Bronchial epithelial cell (primary cell): ENCODE measurements around the gene CASQ1. TPM values are rescaled to one million over a fixed set of nuclear protein-coding genes. Genes with fewer than 3 reads are reported as not detected.

Experiments used
- DNase-seq: peaks from one replicate; pipeline ENCODE4 v3.0.0-alpha.2; 2010; ENCODE audit warnings: low read depth
- FAIRE-seq: peaks from 2 replicates; lab custom pipeline; 2011; peaks lifted over from hg19 to GRCh38; lab: Jason Lieb, UNC
- H3K27me3 ChIP-seq: 2 replicates; pipeline ENCODE4 v1.5.1; 2011; ENCODE audit warnings: low read length; ENCODE audit not compliant: control insufficient read depth, insufficient read depth
- H3K36me3 ChIP-seq: 2 replicates; pipeline ENCODE4 v1.5.1; 2011; ENCODE audit warnings: low read length; ENCODE audit not compliant: control insufficient read depth, insufficient read depth
- H3K4me3 ChIP-seq: 2 replicates; pipeline ENCODE4 v1.5.1; 2011; ENCODE audit warnings: mild to moderate bottlenecking, low read depth, low read length, control low read depth
- CTCF ChIP-seq: IDR thresholded peaks from 2 replicates; pipeline ENCODE4 v1.5.1; 2011; ENCODE audit warnings: mild to moderate bottlenecking, moderate library complexity, low read length, control low read depth, inconsistent platforms; ENCODE audit not compliant: insufficient read depth, severe bottlenecking
- total RNA-seq: library from RNA; depleted of rRNA; stranded (reverse); fragments of >200 nt; gene quantifications from 2 replicates; pipeline ENCODE4 v1.2.1, GENCODE V29; 2014

The CASQ1 gene
- total RNA-seq, 1 donor from 2014 or later: not detected

DNA sequence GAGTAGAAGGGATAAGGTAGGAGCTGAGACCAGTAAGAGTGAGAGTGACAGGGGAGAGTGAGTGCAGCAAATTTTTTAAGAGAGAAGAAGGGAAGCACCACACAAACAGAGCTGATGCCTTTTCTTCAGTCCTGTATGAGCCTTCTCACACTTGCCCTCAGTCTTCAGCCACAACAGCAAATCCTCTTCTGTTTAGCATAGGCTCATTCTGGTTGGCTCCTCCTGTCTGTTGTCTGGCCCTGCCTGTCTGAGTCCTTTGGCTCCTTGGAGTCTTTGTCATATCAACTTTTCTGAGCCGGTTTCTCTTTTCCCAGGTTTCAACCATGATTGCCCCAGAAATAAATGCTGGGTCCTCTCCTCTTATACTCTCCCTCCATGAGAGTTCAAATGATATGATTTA lies 12.7 kb upstream of the CASQ1 start:
- H3K27me3 ChIP-seq: no peaks in the 10 kb centered on the region
- no peak for TF ChIP-seq CTCF
- H3K4me3 ChIP-seq: no peak overlapping the region
- DNase-seq (no peak), FAIRE-seq (no peak)
- H3K36me3 ChIP-seq: no peaks in the 10 kb centered on the region

DNA sequence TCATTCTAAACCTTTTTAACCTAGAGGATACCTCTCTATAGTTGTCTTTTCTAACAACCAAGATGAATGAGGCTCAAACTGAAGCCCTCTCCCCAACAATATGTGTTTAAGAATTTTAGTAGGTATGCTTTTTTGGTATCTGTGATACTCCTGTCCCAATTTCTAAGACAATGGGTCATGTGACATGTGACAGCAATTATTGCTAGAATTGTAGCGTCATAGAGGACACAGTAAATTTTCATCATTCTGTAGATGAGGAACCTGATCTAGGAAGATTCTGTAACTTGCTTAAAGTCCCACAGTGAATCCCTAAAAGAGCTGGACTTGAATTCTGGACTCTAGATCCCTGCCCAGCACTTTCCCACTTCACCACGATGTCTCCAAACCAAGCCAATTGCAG lies 11.6 kb upstream of the CASQ1 start:
- H3K27me3 ChIP-seq: no peaks in the 10 kb centered on the region
- no peak for DNase-seq
- no peak overlapping the region for H3K4me3 ChIP-seq
- no peak for TF ChIP-seq CTCF
- no peak for FAIRE-seq
- H3K36me3 ChIP-seq: no peaks in the 10 kb centered on the region

- Histone ChIP-seq H3K36me3 (no peaks in the 10 kb centered on the region), H3K27me3 (no peaks in the 10 kb centered on the region), H3K4me3 (no peak overlapping the region)
- DNase-seq (no peak), FAIRE-seq (no peak)
- no peak for TF ChIP-seq CTCF
These were observed 11.0 kb upstream of the CASQ1 start for GRCh38 chr1:160179336-160179735.

DNA sequence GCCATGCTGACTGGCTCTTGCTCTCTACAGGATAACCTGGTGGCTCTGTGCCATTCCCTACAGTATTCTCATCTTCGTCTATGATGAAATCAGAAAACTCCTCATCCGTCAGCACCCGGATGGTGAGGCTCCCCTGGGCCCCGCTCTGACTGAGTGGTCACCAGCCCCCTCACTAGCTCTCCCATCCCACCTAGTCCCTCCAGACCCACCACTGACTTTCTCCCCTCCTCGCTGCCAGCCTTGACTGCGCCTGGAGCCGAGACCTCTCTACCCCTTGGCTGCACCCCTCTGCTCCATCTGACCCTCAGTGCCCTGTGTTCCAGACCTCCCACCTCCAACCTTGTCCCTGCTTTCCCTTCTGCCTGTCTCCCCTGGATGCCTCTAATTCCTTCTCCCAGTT lies 4.1 kb upstream of the CASQ1 start:
- H3K27me3 ChIP-seq: no peaks in the 10 kb centered on the region
- no peaks in the 10 kb centered on the region for H3K36me3 ChIP-seq
- DNase-seq: no peak
- TF ChIP-seq CTCF: no peak
- no peak for FAIRE-seq
- no peak overlapping the region for H3K4me3 ChIP-seq

GRCh38 chr1:160186729-160187128 lies 3.6 kb upstream of the CASQ1 start:
- DNase-seq (no peak), FAIRE-seq (no peak)
- no peak for TF ChIP-seq CTCF

DNA sequence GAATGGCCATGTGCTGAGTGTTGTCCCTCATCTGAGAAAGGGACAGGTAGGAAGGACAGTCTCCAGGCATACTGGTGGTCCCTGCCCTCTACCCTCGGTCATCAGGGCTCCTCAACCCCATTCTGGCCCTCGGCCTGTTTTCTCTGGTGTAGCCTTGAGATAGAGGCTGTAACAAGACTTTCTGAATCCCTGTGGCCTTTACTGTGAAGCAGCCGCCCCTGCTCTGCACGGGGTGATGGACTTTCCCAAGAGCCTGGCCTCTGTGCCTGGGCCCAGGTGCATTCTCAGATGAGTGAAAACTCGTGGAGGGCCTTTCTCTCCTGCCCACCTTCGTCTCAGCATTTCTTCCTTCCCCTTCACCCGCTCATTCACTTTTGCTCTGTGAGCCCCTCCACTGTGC lies 3.0 kb upstream of the CASQ1 start:
- H3K36me3 ChIP-seq: no peaks in the 10 kb centered on the region
- no peak overlapping the region for H3K4me3 ChIP-seq
- TF ChIP-seq CTCF: no peak
- H3K27me3 ChIP-seq: no peaks in the 10 kb centered on the region
- DNase-seq: no peak
- no peak for FAIRE-seq

More at GRCh38 chr1:160186729-160187128, 3.6 kb upstream of the CASQ1 start:
- Histone ChIP-seq H3K27me3 (no peaks in the 10 kb centered on the region), H3K36me3 (no peaks in the 10 kb centered on the region), H3K4me3 (no peak overlapping the region)
